Kidney (tissue), 22 donors: Measurements from ENCODE around the gene C14orf132. TPM values are rescaled to one million over a fixed set of nuclear protein-coding genes. Genes with fewer than 3 reads are reported as not detected.

Experiments
- DNase-seq, 5 donors: peaks; one replicate each; pipeline ENCODE4 v3.0.0-alpha.2; 2013 to 2020
- FAIRE-seq: peaks from 2 replicates; lab custom pipeline; 2012; peaks lifted over from hg19 to GRCh38; lab: Jason Lieb, UNC
- H3K27ac ChIP-seq, 2 donors: one replicate each; pipeline ENCODE4 v1.7.0; 2013; ENCODE audit warnings: low read depth in 2 of 2, low read length in 2 of 2, inconsistent platforms in 1 of 2
- H3K27me3 ChIP-seq: one replicate; pipeline ENCODE4 v1.7.1; 2013; ENCODE audit warnings: low read length, inconsistent platforms; ENCODE audit not compliant: control insufficient read depth, insufficient read depth
- H3K36me3 ChIP-seq, 3 donors: one replicate each; pipeline versions ENCODE4 v1.7.0 to v1.7.1; 2013; ENCODE audit warnings: low read length in 3 of 3, control low read depth in 1 of 3, inconsistent platforms in 1 of 3; ENCODE audit not compliant: insufficient read depth in 3 of 3, control insufficient read depth in 2 of 3
- H3K4me1 ChIP-seq, 3 donors: one replicate each; pipeline versions ENCODE4 v1.7.0 to v1.7.1; 2013; ENCODE audit warnings: low read length in 3 of 3, inconsistent platforms in 1 of 3, low read depth in 1 of 3; ENCODE audit not compliant: control insufficient read depth in 2 of 3, insufficient read depth in 2 of 3
- H3K4me3 ChIP-seq, 3 donors: one replicate each; pipeline versions ENCODE4 v1.7.0 to v1.8.1; 2013; ENCODE audit warnings: low read length in 3 of 3, control low read depth in 1 of 3, inconsistent platforms in 1 of 3
- H3K9ac ChIP-seq, 3 donors: one replicate each; pipeline versions ENCODE4 v1.7.0 to v1.7.1; 2013; ENCODE audit warnings: low read length in 3 of 3, control low read depth in 1 of 3, inconsistent platforms in 1 of 3
- H3K9me3 ChIP-seq, 3 donors: one replicate each; pipeline versions ENCODE4 v1.7.0 to v1.7.1; 2013; ENCODE audit warnings: low read length in 3 of 3, control low read depth in 1 of 3, inconsistent platforms in 1 of 3; ENCODE audit not compliant: control insufficient read depth in 2 of 3, insufficient read depth in 1 of 3
- CTCF ChIP-seq: IDR thresholded peaks from 3 replicates; pipeline ENCODE4 v1.5.1; 2012; ENCODE audit warnings: mild to moderate bottlenecking, moderate library complexity, borderline replicate concordance; ENCODE audit not compliant: insufficient read depth; ENCODE audit errors: extremely low read depth
- intact Hi-C: fragments of 100-400 bp; cut with DNase I; formaldehyde crosslinking; loops from one replicate; pipeline ENCODE4 v1.11.1; 2022
- long read RNA-seq, 10 donors: library from polyadenylated mRNA in 1 of 10; unstranded in 1 of 10; transcript quantifications; one replicate each; pipeline ENCODE4 v2.0.0 and lab custom pipeline, GENCODE V29; 2021 to 2026
- polyA plus RNA-seq: library from polyadenylated mRNA; stranded (reverse); fragments of 350-450 nt; fragmentation: Illumina TruSeq; extraction: RNeasy Lipid Tissue Mini Kit (QIAGEN cat#74804); gene quantifications from one replicate; pipeline ENCODE4 v1.2.3, GENCODE V29; 2014; ENCODE audit warnings: low read depth, low replicate concordance; ENCODE audit not compliant: insufficient read depth
- total RNA-seq: library from RNA; stranded (reverse); fragmentation: NEBNext Ultra II Directional; extraction: Animal tissue kit (Norgen Biotek cat#: 25700); gene quantifications from one replicate; pipeline ENCODE4 v1.2.1, GENCODE V29; 2021
- donor health status: control.
- donor health status: control.
- donor health status: control.
- donor health status: control.
- donor health status: control.
- donor health status: DM: yes; HTN: yes; CAD: no.
- donor health status: Normal renal cell carcinoma (clear cell type).

Gene C14orf132
- total RNA-seq (17.5 TPM), polyA plus RNA-seq (6.0 TPM)
- long read RNA-seq, donor 1, full-length matches to known transcripts = 1 of 1 reads
- long read RNA-seq, donor 1, partial matches to known transcripts = 0 of 1 reads
- long read RNA-seq, donor 1, other reads (novel, unspliced or antisense) = 0 of 1 reads
- long read RNA-seq, donor 2, full-length matches to known transcripts = 2 of 2 reads
- long read RNA-seq, donor 2, partial matches to known transcripts = 0 of 2 reads
- long read RNA-seq, donor 2, other reads (novel, unspliced or antisense) = 0 of 2 reads
- long read RNA-seq, donor 3, full-length matches to known transcripts = 8 of 8 reads
- long read RNA-seq, donor 3, partial matches to known transcripts = 0 of 8 reads
- long read RNA-seq, donor 3, other reads (novel, unspliced or antisense) = 0 of 8 reads
- long read RNA-seq, donor 4, full-length matches to known transcripts = 4 of 4 reads
- long read RNA-seq, donor 4, partial matches to known transcripts = 0 of 4 reads
- long read RNA-seq, donor 4, other reads (novel, unspliced or antisense) = 0 of 4 reads
- long read RNA-seq, donor 5 = 0 reads
- long read RNA-seq, donor 6 = 0 reads
- long read RNA-seq, donor 7, full-length matches to known transcripts = 7 of 19 reads
- long read RNA-seq, donor 7, partial matches to known transcripts = 0 of 19 reads
- long read RNA-seq, donor 7, other reads (novel, unspliced or antisense) = 12 of 19 reads
- long read RNA-seq, donor 8, full-length matches to known transcripts = 5 of 5 reads
- long read RNA-seq, donor 8, partial matches to known transcripts = 0 of 5 reads
- long read RNA-seq, donor 8, other reads (novel, unspliced or antisense) = 0 of 5 reads
- long read RNA-seq, donor 9 = 0 reads
- long read RNA-seq, donor 10, full-length matches to known transcripts = 3 of 3 reads
- long read RNA-seq, donor 10, partial matches to known transcripts = 0 of 3 reads
- long read RNA-seq, donor 10, other reads (novel, unspliced or antisense) = 0 of 3 reads

- TF ChIP-seq CTCF = no peak
- H3K27ac ChIP-seq = no peak within 1 kb of the TSS
- FAIRE-seq = no peak
- H3K36me3 ChIP-seq = peaks cover 0 to 2% (median 0%) of the 10 kb centered on the region in 3 donors
- no peaks in the 10 kb centered on the region for H3K27me3 ChIP-seq
- H3K4me3 ChIP-seq = peak within 1 kb of the TSS; percentile 35 to 54 (median 35)
- peak within 1 kb of the TSS in 1 of 3 donors; percentile 56 for H3K9ac ChIP-seq
- H3K9me3 ChIP-seq = no peaks in the 10 kb centered on the region
- DNase-seq = peak; percentile 57 to 92 (median 71)
- H3K4me1 ChIP-seq = peaks cover 0 to 6% (median 0%) of the 10 kb centered on the region in 3 donors
- intact Hi-C loops = no loop called here
Measured at GRCh38 chr14:96038920-96039632, at the start of gene C14orf132. TSS of gene C14orf132 (plus strand) at chr14:96039362. CDS start at chr14:96039501, 139 bp downstream.

GRCh38 chr14:95993768-95994592 is 45.2 kb upstream of the C14orf132 start:
- H3K9me3 ChIP-seq = peaks cover 0 to 12% (median 0%) of the 10 kb centered on the region in 3 donors
- intact Hi-C loops = loop anchor here (5.0 kb wide), 1 partner anchor 432 kb away; no protein-coding TSS in a partner anchor
- no peaks in the 10 kb centered on the region for H3K27me3 ChIP-seq
- no peak overlapping the region for H3K4me3 ChIP-seq
- no peak for FAIRE-seq
- H3K9ac ChIP-seq = no peak overlapping the region
- TF ChIP-seq CTCF = peak; percentile 84
- DNase-seq = peak in 3 of 5 donors; percentile 31 to 85 (median 63)
- no peak overlapping the region for H3K27ac ChIP-seq
- no peaks in the 10 kb centered on the region for H3K4me1 ChIP-seq
- no peaks in the 10 kb centered on the region for H3K36me3 ChIP-seq

DNA sequence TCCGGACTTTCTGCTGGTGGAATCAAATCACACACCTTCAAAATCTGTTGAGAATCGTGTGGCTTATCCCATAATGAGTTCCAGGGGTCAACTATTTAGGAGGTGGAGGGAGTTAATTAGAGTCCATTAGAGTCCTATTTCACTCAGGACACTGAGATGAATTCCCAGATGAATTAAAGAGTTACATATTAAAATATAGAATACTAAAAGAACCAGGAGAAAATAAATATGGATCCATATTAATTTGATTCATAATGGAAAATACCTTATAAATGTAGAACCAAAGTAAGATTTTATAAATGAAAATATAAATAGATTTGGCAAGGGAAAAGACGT is 44.6 kb upstream of the C14orf132 start:
- no peak for TF ChIP-seq CTCF
- no peaks in the 10 kb centered on the region for H3K27me3 ChIP-seq
- no peaks in the 10 kb centered on the region for H3K4me1 ChIP-seq
- intact Hi-C loops = loop anchor here (5.0 kb wide), 1 partner anchor 432 kb away; no protein-coding TSS in a partner anchor
- H3K27ac ChIP-seq = no peak overlapping the region
- no peaks in the 10 kb centered on the region for H3K36me3 ChIP-seq
- no peak overlapping the region for H3K4me3 ChIP-seq
- DNase-seq (no peak), FAIRE-seq (no peak)
- H3K9me3 ChIP-seq = peaks cover 0 to 12% (median 0%) of the 10 kb centered on the region in 3 donors
- no peak overlapping the region for H3K9ac ChIP-seq
